DOHH2 (cell line): Measurements from ENCODE around the gene MGRN1.

Experiments used
- H3F3A ChIP-seq: fragments of 200-600 bp; sonication (generic), shearing (Covaris generic); 2 replicates; pipeline ENCODE4 v1.6.0; 2016; ENCODE audit warnings: antibody characterized with exemption, mild to moderate bottlenecking; ENCODE audit not compliant: control insufficient read depth, insufficient read depth
- H3K27ac ChIP-seq: fragments of 200-600 bp; sonication (generic); 2 replicates; pipeline ENCODE4 v1.5.1; 2014; ENCODE audit warnings: low read depth, mild to moderate bottlenecking, low read length, moderate library complexity
- H3K27me3 ChIP-seq: fragments of 200-600 bp; sonication (generic); 2 replicates; pipeline ENCODE4 v1.6.1; 2014; ENCODE audit warnings: mild to moderate bottlenecking, low read length, mixed read lengths; ENCODE audit not compliant: control insufficient read depth
- H3K36me3 ChIP-seq: fragments of 200-600 bp; sonication (generic); 2 replicates; pipeline ENCODE4 v1.6.1; 2014; ENCODE audit warnings: mild to moderate bottlenecking, low read length, moderate library complexity, mixed read lengths; ENCODE audit not compliant: control insufficient read depth
- H3K4me1 ChIP-seq: fragments of 200-600 bp; sonication (generic); 2 replicates; pipeline ENCODE4 v1.6.1; 2014; ENCODE audit warnings: mild to moderate bottlenecking, low read length, mixed read lengths; ENCODE audit not compliant: control insufficient read depth
- H3K4me2 ChIP-seq: fragments of 200-600 bp; sonication (generic); 2 replicates; pipeline ENCODE4 v1.6.0; 2014; ENCODE audit warnings: mild to moderate bottlenecking, low read length, moderate library complexity
- H3K4me3 ChIP-seq: fragments of 200-600 bp; sonication (generic); 2 replicates; pipeline ENCODE4 v1.5.1; 2014; ENCODE audit warnings: mild to moderate bottlenecking, low read length, mixed read lengths
- H3K79me2 ChIP-seq: fragments of 200-600 bp; sonication (generic); 2 replicates; pipeline ENCODE4 v1.6.1; 2014; ENCODE audit warnings: mild to moderate bottlenecking, low read length, mixed read lengths; ENCODE audit not compliant: control insufficient read depth
- H3K9me2 ChIP-seq: fragments of 200-600 bp; sonication (generic); replicated peaks from 2 replicates; pipeline ENCODE4 v1.6.1; 2014; ENCODE audit warnings: mild to moderate bottlenecking, low read length, mixed read lengths; ENCODE audit not compliant: control insufficient read depth
- H3K9me3 ChIP-seq: fragments of 200-600 bp; sonication (generic); 2 replicates; pipeline ENCODE4 v1.6.1; 2014; ENCODE audit warnings: antibody characterized with exemption, low read length, mixed read lengths; ENCODE audit not compliant: control insufficient read depth, insufficient read depth
- H4K20me1 ChIP-seq: fragments of 200-600 bp; sonication (generic); 2 replicates; pipeline ENCODE4 v1.6.0; 2014; ENCODE audit warnings: low read depth, mild to moderate bottlenecking, antibody characterized with exemption, low read length, moderate library complexity; ENCODE audit not compliant: control insufficient read depth, insufficient read depth
- EZH2phosphoT487 ChIP-seq: fragments of 200-600 bp; sonication (generic); IDR thresholded peaks from 2 replicates; pipeline ENCODE4 v1.6.1; 2017; ENCODE audit warnings: borderline replicate concordance, mild to moderate bottlenecking, antibody characterized with exemption, low read length, moderate library complexity, mixed read lengths
- TF ChIP-seq, protein P1 (sequence below): fragments of 200-600 bp; sonication (generic); IDR thresholded peaks from one replicate; pipeline ENCODE4 v1.5.1; 2014; ENCODE audit warnings: antibody characterized with exemption, mild to moderate bottlenecking, low read depth, low read length; ENCODE audit not compliant: poor library complexity, severe bottlenecking

Gene MGRN1

DNA sequence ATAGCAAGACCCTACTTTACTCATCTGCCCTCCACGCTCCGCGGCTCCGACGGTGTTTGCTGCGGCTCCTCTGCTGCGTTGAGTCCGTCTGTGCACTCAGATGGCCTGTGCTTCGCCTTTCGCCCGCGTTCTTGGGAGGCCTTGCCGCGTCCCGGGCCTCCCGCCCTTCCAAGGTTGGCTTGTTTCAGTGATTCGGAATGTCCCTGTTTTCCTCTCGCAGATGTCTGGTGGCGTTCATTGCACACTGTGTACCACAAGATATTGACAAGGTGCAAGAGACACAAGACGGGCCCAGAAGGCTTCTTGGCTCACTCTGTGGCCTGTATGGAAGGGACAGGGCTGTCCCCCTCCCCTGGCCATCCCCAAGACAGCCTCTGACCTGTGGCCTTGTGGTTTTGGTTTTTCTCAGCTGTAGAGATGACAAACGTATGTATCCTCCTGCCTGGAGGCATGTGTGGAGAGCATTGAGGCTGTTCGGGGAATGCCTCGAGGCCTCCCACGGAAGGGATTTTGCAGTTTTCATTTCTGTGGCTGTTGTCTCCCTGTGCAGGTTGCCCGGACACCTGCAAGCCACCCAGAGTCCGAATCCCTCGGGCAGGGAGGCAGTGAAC, 15.4 kb downstream of the MGRN1 start:
- Histone ChIP-seq H3K9me3 (no peaks in the 10 kb centered on the region), H3K27me3 (no peaks in the 10 kb centered on the region), H4K20me1 (no peaks in the 10 kb centered on the region), H3F3A (no peaks in the 10 kb centered on the region), H3K36me3 (no peaks in the 10 kb centered on the region), H3K27ac (no peak overlapping the region), H3K4me1 (no peaks in the 10 kb centered on the region), H3K4me3 (no peak overlapping the region), H3K9me2 (no peaks in the 10 kb centered on the region), H3K4me2 (no peak overlapping the region), H3K79me2 (peaks cover 55% of the 10 kb centered on the region)
- TF ChIP-seq EZH2phosphoT487: no peak
- TF ChIP-seq, protein P1, sequence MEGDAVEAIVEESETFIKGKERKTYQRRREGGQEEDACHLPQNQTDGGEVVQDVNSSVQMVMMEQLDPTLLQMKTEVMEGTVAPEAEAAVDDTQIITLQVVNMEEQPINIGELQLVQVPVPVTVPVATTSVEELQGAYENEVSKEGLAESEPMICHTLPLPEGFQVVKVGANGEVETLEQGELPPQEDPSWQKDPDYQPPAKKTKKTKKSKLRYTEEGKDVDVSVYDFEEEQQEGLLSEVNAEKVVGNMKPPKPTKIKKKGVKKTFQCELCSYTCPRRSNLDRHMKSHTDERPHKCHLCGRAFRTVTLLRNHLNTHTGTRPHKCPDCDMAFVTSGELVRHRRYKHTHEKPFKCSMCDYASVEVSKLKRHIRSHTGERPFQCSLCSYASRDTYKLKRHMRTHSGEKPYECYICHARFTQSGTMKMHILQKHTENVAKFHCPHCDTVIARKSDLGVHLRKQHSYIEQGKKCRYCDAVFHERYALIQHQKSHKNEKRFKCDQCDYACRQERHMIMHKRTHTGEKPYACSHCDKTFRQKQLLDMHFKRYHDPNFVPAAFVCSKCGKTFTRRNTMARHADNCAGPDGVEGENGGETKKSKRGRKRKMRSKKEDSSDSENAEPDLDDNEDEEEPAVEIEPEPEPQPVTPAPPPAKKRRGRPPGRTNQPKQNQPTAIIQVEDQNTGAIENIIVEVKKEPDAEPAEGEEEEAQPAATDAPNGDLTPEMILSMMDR: no peak

DNA sequence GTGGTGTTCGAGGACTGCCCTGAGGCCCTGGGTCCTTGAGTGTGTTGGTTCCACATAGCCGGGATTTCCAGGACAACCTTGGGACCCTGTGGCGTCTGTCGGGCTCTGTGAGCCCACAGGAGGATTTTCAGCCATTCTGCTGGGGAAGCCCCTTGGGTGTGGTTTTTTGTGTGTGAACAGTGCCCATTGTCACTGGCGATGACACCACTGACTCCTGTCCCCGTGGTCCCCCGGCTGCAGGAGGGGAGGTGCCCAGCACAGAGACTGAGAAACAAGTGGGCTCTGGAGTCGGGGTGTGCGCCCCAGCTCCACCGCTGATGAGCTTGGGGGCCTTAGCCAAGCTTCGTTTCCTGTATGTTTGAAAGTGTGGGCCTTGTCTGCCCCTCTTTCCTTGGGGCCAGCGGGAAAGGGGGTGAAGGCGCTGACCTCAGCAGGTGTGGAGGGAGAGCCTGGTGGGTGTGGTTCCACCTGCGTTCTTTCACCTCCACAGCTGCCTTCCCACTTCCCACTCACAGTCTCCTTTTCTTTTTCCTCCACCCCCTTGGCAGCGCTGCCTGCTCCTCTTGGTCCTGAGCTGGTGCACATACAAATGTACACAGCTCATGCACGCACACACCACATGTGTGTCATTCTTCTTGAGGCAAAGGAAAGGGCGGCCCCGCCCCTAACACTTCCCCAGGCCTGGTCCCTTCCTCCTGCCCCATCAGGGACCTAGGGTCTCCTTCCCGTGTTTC, 16.1 kb downstream of the MGRN1 start:
- no peak overlapping the region for H3K4me3 ChIP-seq
- H3K79me2 ChIP-seq: peaks cover 57% of the 10 kb centered on the region
- H3K4me2 ChIP-seq: no peak overlapping the region
- no peaks in the 10 kb centered on the region for H3K27me3 ChIP-seq
- no peaks in the 10 kb centered on the region for H3K4me1 ChIP-seq
- no peaks in the 10 kb centered on the region for H3F3A ChIP-seq
- H3K27ac ChIP-seq: no peak overlapping the region
- TF ChIP-seq, protein P1: no peak
- no peak for TF ChIP-seq EZH2phosphoT487
- no peaks in the 10 kb centered on the region for H4K20me1 ChIP-seq
- H3K36me3 ChIP-seq: no peaks in the 10 kb centered on the region
- no peaks in the 10 kb centered on the region for H3K9me3 ChIP-seq
- H3K9me2 ChIP-seq: no peaks in the 10 kb centered on the region

DNA sequence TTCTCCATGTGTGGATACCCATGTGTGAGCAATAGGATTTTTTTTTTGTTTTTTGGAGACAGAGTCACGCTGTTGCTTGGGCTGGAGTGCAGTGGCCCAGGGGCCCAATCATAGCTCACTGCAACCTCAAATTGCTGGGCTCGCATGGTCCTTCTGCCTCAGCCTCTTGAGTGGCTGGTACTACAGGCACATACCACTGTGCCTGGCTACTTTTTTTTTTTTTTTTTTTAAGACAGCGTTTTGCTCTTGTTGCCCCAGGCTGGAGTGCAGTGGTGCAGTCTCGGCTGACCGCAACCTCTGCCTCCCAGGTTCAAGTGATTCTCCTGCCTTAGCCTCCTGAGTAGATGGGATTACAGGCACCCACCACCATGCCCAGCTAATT, 16.7 kb downstream of the MGRN1 start:
- no peak for TF ChIP-seq EZH2phosphoT487
- TF ChIP-seq, protein P1: no peak
- no peaks in the 10 kb centered on the region for H3K36me3 ChIP-seq

More for the DNA sequence above, 16.7 kb downstream of the MGRN1 start:
- H3F3A ChIP-seq: no peaks in the 10 kb centered on the region
- H4K20me1 ChIP-seq: no peaks in the 10 kb centered on the region
- no peaks in the 10 kb centered on the region for H3K9me2 ChIP-seq
- H3K27ac ChIP-seq: no peak overlapping the region
- H3K27me3 ChIP-seq: no peaks in the 10 kb centered on the region
- H3K4me1 ChIP-seq: no peaks in the 10 kb centered on the region
- peaks cover 56% of the 10 kb centered on the region for H3K79me2 ChIP-seq
- no peak overlapping the region for H3K4me2 ChIP-seq
- H3K9me3 ChIP-seq: no peaks in the 10 kb centered on the region
- no peak overlapping the region for H3K4me3 ChIP-seq
